NCI-H1930 (cell line): ENCODE results near the gene ZDHHC17.
"Not testable (repeated sequence)": the region's sequence is repeated elsewhere in the genome, so short reads cannot be mapped to it uniquely, and the experiment has no call there.

Source experiments
- DNase-seq, 2 experiments: peaks; one replicate each; lab custom pipeline; 2025; lab: John Stamatoyannopoulos, UW

The ZDHHC17 gene

DNA sequence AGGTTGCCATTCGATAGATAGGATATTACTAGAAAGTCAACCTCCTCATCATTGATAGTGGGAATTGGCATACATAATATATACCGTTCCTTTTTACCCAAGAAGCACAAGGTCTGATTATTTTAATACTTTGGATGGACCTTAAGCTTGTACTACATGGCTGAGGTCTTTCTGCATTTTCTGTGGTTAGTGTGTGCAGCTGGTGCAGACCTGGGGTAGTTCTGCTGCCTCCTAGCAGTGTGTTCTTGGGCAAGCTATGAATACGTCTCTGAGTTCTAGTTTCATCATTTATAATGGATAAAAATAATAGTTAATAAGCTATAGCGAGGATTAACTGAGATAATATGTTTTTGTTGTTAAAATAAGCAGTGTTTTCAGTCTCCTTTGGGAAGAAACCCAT lies 2.2 kb downstream of the ZDHHC17 start:
- DNase-seq, result no peak

DNA sequence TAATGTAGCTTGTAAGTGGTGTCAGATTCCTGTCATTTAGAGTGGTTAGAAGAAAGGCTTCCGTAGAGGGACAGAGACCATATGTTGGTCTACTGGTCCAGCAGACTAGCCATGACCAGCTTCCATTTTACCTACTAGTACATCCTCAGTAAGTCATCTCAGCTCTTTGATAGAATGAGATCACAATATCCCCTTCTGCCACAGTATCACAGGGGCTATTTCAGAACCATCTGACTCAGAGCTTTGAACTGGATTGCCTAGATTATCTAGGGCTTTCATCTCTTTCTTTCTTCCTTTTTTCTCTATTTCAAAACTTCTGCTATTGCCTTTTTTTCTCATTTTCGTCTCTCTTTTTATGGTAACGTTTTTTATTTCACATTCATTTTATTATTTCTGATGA lies 4.7 kb downstream of the ZDHHC17 start:
- DNase-seq, result no peak

DNA sequence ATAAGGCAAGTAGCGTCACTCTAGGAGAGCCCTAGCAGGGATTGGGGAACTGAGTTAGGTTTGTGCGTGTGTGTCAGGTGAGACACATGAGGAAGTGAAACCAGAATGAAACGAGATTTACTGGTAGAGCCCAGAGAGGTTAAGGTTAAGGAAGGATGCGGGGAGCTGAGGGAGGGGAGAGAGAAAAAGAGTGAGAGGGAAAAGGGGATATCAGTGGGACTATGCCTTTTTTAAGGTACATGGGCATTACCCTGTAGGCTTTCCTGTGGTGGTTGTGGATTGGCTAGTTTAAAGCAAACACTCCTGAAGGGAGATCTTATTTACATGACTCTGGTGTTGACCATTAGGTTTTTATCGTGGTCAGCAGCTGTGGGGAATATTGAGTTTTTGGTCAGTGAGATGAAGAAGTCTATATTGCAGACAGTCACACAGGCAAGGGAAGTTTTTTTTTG lies 13.9 kb downstream of the ZDHHC17 start:
- no peak for DNase-seq

DNA sequence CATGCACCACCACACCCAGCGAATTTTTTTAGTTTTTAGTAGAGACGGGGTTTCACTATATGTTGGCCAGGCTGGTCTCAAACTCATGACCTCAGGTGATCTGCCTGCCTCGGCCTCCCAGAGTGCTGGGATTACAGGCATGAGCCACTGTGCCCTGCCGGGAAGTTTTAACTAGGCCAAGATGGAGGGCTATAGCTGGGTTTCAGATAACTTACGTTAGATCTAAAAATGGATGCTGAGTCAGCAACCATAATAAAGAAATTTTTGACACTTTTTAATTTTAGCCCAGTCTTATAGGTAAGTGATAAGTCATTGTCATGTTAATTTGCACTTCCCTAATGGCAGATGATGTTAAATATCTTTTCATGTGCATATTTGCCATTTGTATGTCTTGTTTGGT lies 14.4 kb downstream of the ZDHHC17 start:
- no peak for DNase-seq

DNA sequence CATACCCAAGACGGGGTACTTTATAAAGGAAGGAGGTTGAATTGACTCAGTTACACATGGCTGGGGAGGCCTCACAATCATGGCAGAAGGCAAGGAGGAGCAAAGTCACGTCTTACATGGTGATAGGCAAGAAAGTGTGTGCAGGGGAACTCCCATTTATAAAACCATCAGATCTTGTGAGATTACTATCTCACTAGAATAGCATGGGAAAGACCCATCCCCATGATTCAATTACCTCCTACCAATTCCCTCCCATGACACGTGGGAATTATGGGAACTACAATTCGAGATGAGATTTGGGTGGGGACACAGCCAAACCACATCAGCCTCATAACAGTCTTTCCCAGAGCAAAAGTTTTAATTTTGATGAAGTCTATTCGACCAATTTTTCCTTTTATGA lies 15.4 kb downstream of the ZDHHC17 start:
- not testable (repeated sequence) for DNase-seq

DNA sequence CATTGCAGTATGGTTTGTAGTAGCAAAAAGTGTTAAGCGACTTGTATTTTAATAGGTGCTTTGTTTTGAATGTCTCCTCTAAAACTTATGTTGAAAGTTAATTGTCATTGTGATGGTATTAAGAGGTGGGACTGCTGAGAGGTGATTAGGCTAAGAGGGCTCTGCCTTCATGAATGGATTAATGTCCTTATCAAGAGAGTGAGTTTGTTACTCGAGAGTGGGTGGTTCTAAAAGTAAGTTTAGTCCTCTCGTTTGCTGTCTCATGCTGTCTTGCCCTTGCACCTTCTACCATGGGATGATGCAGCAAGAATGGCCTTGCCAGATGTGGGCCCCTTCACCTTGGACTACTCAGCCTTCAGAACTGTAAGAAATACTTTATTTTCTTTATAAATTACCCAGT lies 17.4 kb downstream of the ZDHHC17 start:
- no peak for DNase-seq

DNA sequence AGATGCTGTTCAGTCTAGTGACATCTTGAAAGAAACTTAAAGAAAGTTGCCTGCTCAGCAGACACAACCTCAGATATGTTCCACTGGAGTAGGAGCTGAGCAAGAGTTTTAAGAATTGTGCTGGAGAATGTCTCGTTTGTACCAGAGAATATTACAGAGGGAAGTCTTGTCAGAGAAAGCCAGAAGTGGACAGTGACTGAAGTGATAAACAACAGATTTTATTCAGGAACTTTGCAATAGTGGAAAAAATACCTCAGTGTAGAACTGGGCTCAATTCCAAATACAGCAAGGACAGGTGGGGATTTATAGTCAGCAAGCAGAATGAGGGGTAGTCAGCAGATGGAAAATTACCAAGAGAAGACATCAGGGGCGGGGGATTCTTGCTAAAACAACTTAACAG lies 18.6 kb downstream of the ZDHHC17 start:
- DNase-seq, result no peak

DNA sequence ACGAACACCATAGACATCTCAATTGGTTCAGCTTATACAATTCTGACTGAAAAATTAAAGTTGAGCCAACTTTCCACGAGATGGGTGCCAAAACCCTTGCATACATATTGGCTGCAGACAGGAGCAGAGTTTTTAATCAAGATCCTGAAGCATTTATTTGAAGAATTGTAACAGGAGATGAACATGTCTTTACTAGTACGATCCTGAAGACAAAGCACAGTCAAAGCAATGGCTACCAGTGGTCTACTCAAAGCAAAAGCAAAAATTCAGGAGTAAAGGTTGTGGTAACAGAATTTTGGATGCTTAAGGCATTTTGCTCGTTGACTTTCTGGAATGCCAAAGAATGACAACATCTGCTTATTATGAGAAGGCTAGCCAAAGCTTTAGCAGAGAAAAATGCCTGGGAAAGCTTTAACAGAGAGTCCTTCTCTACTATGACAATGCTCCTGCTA lies 20.7 kb downstream of the ZDHHC17 start:
- DNase-seq, result no peak

DNA sequence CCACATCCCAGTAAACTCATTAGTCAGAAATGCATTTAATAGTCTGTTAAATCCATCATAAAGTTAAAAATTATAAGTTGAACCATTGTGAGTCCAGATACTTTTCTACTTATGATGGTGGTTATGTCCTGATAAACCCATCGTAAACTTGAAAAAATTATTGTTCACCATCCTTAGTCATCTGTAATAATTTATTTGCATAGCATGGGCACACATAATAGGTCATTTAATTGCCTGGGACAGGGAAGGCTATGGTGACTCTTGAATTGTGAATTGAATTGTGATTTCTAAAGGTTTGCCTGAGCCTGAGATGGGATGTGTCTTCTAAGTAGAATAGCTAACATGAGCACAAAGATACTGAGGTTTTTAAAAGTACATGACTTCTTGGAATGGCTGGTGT lies 21.5 kb downstream of the ZDHHC17 start:
- DNase-seq, result no peak

DNA sequence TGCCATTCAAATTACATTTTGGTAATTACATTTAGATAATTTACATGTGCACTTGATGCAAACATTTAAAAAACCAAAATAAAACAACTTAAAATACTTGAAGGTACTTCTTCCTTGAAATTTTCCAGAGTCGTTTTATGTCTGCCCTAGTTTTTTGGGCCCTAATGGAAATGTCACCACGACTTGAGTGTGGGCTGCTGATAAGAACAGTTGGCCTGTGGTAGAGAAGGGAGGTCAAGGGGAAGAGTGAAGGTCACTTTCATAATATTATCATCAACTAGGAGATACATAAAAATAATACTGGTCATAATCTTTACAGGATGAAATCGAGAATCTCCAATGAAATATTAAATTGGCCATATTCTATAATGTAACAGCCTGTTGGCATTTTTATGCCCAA lies 23.1 kb downstream of the ZDHHC17 start:
- DNase-seq, result no peak

DNA sequence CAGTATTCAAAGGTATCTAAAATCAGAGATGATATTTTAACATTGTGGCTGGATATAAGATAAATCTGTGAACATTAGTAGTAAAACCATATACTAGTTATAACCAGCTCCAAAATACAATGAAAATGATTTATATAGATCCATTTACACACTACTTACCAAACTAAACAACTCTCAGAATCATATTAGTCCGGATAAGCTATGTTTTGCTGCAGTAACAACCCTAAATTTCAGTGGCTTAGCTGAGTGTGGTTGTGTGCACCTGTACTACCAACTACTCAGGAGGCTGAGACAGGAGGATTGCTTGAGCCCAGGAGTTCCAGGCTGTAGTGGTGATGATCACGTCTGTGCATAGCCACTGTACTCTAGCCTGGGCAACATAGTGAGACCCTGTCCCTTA lies 23.8 kb downstream of the ZDHHC17 start:
- no peak for DNase-seq

DNA sequence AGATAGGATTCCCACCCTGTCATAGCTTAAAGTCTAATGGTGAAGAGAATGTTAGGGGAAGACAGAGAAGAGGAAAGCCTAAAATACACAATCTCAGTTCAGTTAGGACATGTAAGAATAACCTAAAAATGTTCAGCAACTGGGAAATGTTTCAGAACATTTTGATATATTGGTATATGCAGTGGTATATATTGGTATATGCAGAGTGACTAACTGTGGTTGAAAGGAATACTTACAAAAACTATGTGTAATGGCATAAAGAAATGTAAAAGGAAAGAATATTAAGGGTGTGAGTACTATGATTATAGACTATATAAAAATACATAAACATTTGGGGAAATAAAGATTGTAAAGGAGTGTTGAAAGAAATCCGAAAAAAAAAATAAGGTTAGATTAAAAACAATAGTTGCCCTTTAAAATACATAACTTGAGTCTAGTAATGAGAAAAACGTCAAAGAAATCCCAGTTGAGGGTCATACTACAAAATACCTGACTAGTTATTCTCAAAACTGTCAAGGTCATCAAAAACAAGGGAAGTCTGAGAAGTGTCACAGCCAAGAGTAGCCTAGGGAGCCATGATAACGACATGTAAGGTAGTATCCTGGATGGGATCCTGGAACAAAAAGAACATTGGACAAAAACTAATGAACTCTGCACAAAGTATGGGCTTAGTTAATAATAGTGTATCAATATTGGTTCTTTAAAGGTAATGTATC lies 25.6 kb downstream of the ZDHHC17 start:
- DNase-seq, result no peak

DNA sequence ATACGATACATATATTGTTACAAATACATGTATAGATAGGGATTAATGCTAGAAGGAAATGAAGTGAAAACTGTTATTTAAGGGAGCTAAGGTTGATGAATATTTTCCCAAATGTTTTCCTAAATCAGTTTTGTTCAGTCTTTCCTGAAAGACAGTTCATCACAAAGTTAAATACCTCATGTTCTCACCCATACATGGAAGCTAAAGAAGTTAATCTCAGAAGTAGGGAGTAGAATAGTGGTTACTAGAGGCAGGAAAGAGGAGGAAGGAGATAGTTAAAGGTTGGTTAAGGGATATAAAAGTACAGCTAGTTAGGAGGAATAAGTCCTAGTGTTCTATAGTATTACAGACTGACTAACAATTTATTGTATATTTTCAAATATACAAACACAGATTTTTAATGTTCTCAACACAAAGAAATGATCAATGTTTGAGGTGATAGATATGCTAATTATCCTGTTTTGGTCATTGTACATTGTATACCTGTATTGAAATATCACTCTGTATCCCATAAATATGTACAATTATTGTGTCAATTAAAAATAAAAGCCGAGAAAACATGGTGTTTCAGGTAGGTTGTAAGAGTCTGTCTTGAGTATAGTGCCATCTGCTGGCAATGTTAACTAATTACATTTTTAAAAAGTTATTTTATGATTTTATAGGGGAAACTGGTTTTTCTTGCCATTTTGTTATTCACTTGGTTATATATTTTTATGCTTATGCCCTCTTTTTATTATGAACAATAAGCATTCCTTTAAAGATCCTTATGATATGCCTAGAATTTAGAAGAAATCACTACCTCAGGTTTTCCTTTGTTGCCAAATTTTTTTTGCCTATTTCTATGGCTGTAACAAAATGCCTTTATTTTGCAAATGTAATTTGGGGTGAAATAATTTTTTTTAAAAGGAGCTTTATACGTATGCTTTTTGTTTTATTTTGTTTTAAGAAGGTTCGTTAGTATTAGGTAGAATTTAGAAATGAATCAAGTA lies 26.9 kb downstream of the ZDHHC17 start:
- peak in 1 of 2 experiments; percentile 1 for DNase-seq

DNA sequence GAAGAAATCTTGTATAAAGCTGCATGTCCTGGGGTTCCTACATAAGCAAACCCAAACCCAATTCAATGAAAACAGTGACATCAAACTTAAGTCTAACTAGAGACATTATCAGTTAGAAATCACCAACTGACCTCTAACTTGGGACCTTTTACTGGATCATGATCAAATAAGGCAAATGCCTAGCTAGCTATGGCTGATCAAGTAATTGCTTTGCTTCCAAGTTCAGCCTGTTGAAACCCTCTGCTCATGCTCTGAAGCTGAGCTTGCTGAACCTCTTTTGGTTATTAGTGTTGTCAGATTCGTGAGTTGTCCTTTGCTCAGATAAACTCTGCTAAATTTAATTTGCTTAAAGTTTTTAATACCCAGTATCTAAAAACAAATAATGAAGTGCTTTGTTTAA lies 28.9 kb downstream of the ZDHHC17 start:
- no peak for DNase-seq

DNA sequence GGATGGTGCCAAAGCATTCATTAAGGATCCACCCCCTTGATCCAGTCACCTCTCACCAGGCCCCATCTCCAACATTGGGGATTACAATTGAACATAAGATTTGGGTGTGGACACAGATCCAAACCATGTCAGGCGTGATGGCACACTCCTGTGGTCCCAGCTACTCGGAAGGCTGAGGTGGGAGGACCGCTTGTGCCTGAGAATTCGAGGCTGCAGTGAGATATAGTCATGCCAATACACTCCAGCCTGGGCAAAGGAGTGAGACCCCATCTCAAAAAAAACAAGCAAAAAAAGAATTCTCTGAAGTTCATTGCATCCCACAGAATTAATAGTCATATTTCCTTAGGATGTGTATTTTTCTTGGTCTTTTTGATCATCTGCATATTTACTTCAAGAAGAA lies 34.9 kb downstream of the ZDHHC17 start:
- no peak for DNase-seq

DNA sequence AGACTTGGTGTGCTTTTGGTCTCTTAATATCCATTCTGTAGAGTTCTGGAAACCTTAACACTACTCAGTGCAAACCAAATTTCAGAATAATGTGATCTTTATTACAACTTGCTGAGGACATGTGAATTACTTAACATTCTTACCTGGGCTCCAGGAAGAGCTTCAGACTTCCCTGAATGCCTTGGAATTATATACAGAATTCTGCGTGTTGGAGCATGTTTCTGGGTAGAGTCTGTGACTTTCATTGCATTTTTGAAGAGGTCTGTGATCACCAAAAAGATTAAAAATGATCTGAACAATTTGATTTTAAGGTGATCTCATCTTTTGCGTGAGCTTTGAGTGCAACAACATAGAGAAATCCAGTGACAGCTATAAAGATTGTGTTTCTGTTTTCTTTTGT lies 35.4 kb downstream of the ZDHHC17 start:
- no peak for DNase-seq

DNA sequence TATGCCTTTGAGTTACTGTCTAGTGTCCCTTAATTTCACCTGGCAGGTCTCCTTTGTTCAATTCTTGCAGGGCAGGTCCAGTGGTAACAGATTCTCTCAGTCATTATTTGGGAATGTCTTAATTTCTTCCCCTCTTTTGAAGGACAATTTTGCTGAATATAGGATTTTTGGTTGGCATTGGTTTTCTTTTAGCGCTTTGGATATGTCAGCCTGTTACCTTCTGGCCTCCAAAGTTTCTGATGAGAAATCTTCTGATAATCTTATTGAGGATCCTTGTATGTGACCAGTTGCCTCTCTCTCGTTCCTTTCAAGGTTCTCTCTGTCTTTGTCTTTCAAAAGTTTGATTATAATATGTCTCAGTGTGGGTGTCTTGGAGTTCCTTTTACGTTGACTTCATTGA lies 38.1 kb downstream of the ZDHHC17 start:
- DNase-seq, result no peak

DNA sequence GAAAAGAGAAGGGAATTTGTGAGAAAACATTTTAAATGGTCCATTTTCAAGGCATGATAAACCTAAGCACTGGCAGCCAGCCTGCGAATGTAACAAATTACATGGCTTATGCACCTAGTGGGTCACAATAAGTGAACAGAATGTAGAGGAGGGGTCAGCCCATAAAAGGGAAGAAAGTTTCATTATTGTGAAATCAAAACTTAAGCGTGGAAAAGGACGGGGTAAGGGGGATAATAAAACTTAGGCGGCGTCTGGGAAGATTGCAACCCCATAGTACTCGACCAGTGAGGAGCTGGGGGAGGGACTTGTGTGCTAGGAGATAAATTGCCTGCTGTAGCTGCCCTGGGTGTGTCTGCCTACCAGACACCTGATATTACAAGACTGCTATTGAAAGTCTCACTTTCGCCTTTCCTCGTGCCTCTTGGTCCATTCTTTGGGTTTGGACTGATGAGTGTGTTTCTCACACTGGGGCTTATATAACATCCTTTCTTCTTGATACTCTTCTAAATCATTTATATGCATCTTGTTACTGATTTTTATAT lies 40.6 kb downstream of the ZDHHC17 start:
- no peak for DNase-seq

DNA sequence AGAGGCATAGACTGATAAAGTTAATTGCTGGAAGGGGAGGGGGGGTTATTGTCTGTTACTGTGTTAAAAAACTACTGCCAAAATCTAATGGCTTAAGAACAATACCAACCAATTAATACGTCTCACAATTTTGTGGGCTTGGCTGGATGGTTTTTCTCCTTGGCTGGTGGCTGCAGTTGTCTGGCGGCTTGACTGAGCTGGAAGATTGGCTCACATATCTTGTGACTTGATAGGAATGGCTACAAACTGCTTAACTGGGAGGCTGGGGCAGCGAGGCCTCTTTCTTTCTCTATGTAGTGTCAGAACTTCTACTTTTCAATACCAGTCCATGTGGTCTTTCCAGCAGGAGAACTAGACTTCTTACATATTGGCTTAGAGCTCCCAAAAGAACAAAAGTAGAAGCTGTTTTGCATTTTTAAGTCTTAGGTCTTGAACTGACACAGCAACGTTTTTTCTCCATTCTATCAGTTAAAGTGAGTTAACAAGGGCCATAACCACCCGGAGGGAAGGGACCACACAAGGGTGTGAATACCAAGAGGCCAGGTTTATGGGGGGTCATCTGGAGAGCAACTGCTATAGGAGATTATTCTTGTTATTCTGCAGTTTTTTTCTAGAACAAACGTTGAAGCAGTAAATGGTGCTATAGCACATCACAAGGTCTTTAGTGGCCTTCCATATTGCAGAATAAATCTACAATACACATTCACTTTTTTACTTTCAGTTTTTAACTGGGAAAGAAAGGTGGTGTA lies 46.9 kb downstream of the ZDHHC17 start:
- no peak for DNase-seq

DNA sequence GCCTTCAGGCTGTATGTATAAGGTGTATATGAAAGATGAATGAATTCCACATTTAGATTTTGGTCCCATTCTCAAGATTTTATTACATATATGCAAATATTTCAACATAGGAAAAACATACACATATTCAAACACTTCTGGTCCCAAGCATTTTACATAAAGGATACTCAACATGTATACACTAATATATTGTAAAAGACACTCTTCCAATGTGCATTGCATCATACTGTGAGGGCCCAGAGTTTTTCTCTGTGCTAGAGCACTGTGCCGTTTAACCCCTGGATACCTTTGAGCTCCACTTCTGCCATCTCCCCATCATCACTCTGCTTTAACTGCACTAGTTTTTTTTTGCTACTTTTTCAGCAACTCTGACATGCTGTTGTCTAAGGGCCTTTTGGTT lies 48.1 kb downstream of the ZDHHC17 start:
- DNase-seq, result no peak

DNA sequence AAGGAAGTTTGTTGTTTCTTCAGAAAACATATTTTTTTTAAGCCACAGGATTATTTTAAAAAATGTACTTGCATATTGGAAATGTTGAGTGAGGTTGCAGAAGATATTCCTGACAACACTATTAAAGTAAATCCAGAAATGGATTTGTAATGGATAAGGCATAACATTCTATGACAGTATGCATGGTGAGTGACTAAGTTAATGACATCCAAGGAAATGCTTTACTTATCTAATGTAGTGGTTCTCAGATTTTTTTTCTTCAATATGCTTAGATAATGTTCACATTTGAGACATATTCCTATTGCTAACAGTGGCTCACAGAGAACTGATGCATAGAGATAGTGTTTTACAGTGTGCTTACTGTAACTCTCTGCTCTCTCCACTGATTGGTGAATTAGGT lies 49.4 kb downstream of the ZDHHC17 start:
- DNase-seq, result no peak

DNA sequence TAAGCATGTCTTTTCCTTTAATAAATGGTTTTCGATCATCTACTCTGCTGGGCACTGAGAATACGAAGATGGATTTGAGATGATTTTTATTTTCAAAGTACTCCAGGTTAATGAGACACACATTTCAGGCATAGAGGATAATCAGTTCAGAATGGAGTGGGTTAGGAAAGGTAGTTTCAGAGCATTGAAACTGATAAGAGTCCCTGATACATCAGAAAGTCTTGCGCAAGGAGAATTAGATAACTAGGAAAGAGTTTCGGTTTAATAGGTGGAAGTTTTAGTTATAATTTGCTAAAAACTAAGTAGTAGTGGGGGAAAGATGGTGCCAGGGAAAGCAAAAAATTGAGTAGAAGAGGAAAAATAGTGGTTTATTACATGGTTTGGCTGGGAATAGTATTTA lies 50.1 kb downstream of the ZDHHC17 start:
- DNase-seq, result no peak
